Small intestine (tissue), 7 donors: Measurements from ENCODE around the gene C20orf144. TPM values are rescaled to one million over a fixed set of nuclear protein-coding genes. Genes with fewer than 3 reads are reported as not detected.
A peak's percentile ranks its signal among the peaks of the same experiment; 100 is the strongest.

Experiments
- DNase-seq, 2 donors: peaks; one replicate each; pipeline versions ENCODE4 v3.0.0 to v3.0.0-alpha.2; 2013
- FAIRE-seq: peaks from 2 replicates; lab custom pipeline; 2012; peaks lifted over from hg19 to GRCh38; lab: Jason Lieb, UNC
- H3K27ac ChIP-seq, 3 donors: one replicate each; pipeline ENCODE4 v1.5.1; 2013; ENCODE audit warnings: low read length in 2 of 3, mild to moderate bottlenecking in 2 of 3, control low read depth in 1 of 3, inconsistent platforms in 1 of 3, low read depth in 1 of 3, moderate library complexity in 1 of 3
- H3K27me3 ChIP-seq, 3 donors: one replicate each; pipeline ENCODE4 v1.6.1; 2013; ENCODE audit warnings: low read length in 3 of 3, inconsistent platforms in 1 of 3; ENCODE audit not compliant: control insufficient read depth in 3 of 3, insufficient read depth in 3 of 3
- H3K36me3 ChIP-seq, 3 donors: one replicate each; pipeline ENCODE4 v1.6.1; 2013; ENCODE audit warnings: low read length in 3 of 3, inconsistent platforms in 1 of 3, low read depth in 1 of 3, mild to moderate bottlenecking in 1 of 3, moderate library complexity in 1 of 3; ENCODE audit not compliant: control insufficient read depth in 3 of 3, insufficient read depth in 2 of 3
- H3K4me1 ChIP-seq, 3 donors: one replicate each; pipeline ENCODE4 v1.6.1; 2013; ENCODE audit warnings: low read length in 2 of 3, inconsistent platforms in 1 of 3, low read depth in 1 of 3, mild to moderate bottlenecking in 1 of 3, moderate library complexity in 1 of 3; ENCODE audit not compliant: control insufficient read depth in 3 of 3, insufficient read depth in 2 of 3
- H3K4me3 ChIP-seq, 3 donors: one replicate each; pipeline ENCODE4 v1.5.1; 2013; ENCODE audit warnings: low read length in 3 of 3, control low read depth in 1 of 3, inconsistent platforms in 1 of 3, low read depth in 1 of 3, mild to moderate bottlenecking in 1 of 3, moderate library complexity in 1 of 3
- H3K9me3 ChIP-seq, 2 donors: one replicate each; pipeline ENCODE4 v1.6.1; 2013; ENCODE audit warnings: low read depth in 1 of 2, low read length in 1 of 2; ENCODE audit not compliant: control insufficient read depth in 2 of 2, insufficient read depth in 1 of 2
- WGBS, 3 donors: extraction: QIAGEN DNeasy Blood & Tissue Kit; methylation state at CpG; one replicate each; pipeline ENCODE4 v1.1.7; 2013; 5-methylcytosine and 5-hydroxymethylcytosine counted together
- polyA plus RNA-seq, 4 donors: library from polyadenylated mRNA; stranded (reverse) in 3 of 4; unstranded in 1 of 4; fragments of 200-250 nt in 3 of 4; fragments of 120-200 nt in 1 of 4; gene quantifications; one replicate each; pipeline versions ENCODE4 v1.2.1 to v1.2.3, GENCODE V29; 2013
- donor health status: healthy with polysubstance abuse.
- donor health status: control.
- donor health status: control.
- donor health status: Bipolar disorder and iron deficiency.
- donor health status: healthy.

C20orf144 gene
- polyA plus RNA-seq, 4 donors, result 0.07 to 0.41 TPM; not detected in 2

GRCh38 chr20:33709398-33709797, 47.3 kb downstream of the C20orf144 start:
- no peak overlapping the region for H3K27ac ChIP-seq
- no peaks in the 10 kb centered on the region for H3K27me3 ChIP-seq
- no peak overlapping the region for H3K4me3 ChIP-seq
- H3K9me3 ChIP-seq, result no peaks in the 10 kb centered on the region
- H3K36me3 ChIP-seq, result peaks cover 9 to 59% (median 13%) of the 10 kb centered on the region in 3 donors
- H3K4me1 ChIP-seq, result no peaks in the 10 kb centered on the region
- DNase-seq (peak in 1 of 2 donors; percentile 25), FAIRE-seq (no peak)
- 66 to 83% (median 77%) methylated on average over 1 to 2 of the region's 2 CpGs for WGBS, 3 donors

- Histone ChIP-seq H3K4me1 (no peaks in the 10 kb centered on the region), H3K36me3 (peaks cover 9 to 62% (median 13%) of the 10 kb centered on the region in 3 donors), H3K27me3 (no peaks in the 10 kb centered on the region), H3K4me3 (no peak overlapping the region), H3K27ac (peak overlapping the region in 1 of 3 donors; percentile 44), H3K9me3 (no peaks in the 10 kb centered on the region)
- 78 to 83% (median 81%) methylated on average over 16 of the region's 16 CpGs for WGBS, 3 donors
- DNase-seq (peak in 1 of 2 donors; percentile 38), FAIRE-seq (no peak)
Observed at GRCh38 chr20:33709905-33710541, 47.9 kb downstream of the C20orf144 start.

GRCh38 chr20:33710681-33711445, 48.7 kb downstream of the C20orf144 start:
- no peaks in the 10 kb centered on the region for H3K9me3 ChIP-seq
- DNase-seq (no peak), FAIRE-seq (no peak)
- H3K4me3 ChIP-seq, result no peak overlapping the region
- H3K36me3 ChIP-seq, result peaks cover 9 to 63% (median 13%) of the 10 kb centered on the region in 3 donors
- no peaks in the 10 kb centered on the region for H3K4me1 ChIP-seq
- no peaks in the 10 kb centered on the region for H3K27me3 ChIP-seq
- WGBS, 3 donors, result 67 to 75% (median 68%) methylated on average over 14 of the region's 14 CpGs
- H3K27ac ChIP-seq, result no peak overlapping the region

- no peak for FAIRE-seq
- peaks cover 9 to 61% (median 13%) of the 10 kb centered on the region in 3 donors for H3K36me3 ChIP-seq
Observed at GRCh38 chr20:33711446-33711738, 49.3 kb downstream of the C20orf144 start.

More at GRCh38 chr20:33711446-33711738, 49.3 kb downstream of the C20orf144 start:
- DNase-seq, result no peak
- Histone ChIP-seq H3K27me3 (no peaks in the 10 kb centered on the region), H3K4me3 (no peak overlapping the region), H3K4me1 (no peaks in the 10 kb centered on the region), H3K27ac (no peak overlapping the region), H3K9me3 (no peaks in the 10 kb centered on the region)
- WGBS, 3 donors, result 38 to 87% (median 85%) methylated on average over 1 of the region's 1 CpG

Other genes starting within 250 kb of the C20orf144 start
- 10 to 100 TPM in 2 of 4 donors, 1 to 10 TPM in 2; 8.3 to 15.4 (median 11.5) TPM for gene SNTA1, start 218.6 kb upstream of the C20orf144 start, polyA plus RNA-seq
- 10 to 100 TPM in 1 of 4 donors, 1 to 10 TPM in 3; 6.5 to 30.3 (median 9.2) TPM for gene CBFA2T2, start 172.2 kb upstream of the C20orf144 start, polyA plus RNA-seq
- 1 to 10 TPM in 3 of 4 donors, under 1 TPM in 1; 0.89 to 5.4 (median 2.0) TPM for gene ACTL10, start 4.6 kb downstream of the C20orf144 start, polyA plus RNA-seq
- gene NECAB3, start 12.1 kb downstream of the C20orf144 start, polyA plus RNA-seq, result 10 to 100 TPM; 24.4 to 54.8 (median 42.2) TPM
- gene E2F1, start 24.1 kb downstream of the C20orf144 start, polyA plus RNA-seq, result 10 to 100 TPM in 1 of 4 donors, 1 to 10 TPM in 3; 2.2 to 10.9 (median 4.6) TPM
- gene PXMP4, start 58.0 kb downstream of the C20orf144 start, polyA plus RNA-seq, result 1 to 10 TPM; 5.4 to 8.7 (median 7.8) TPM
- gene ZNF341, start 69.7 kb downstream of the C20orf144 start, polyA plus RNA-seq, result 1 to 10 TPM; 2.7 to 4.4 (median 3.4) TPM
- 100 to 1,000 TPM; 112 to 218 (median 173) TPM for gene CHMP4B, start 149.0 kb downstream of the C20orf144 start, polyA plus RNA-seq